Ovary (tissue), 9 donors: ENCODE measurements around the gene FUT1. TPM values are rescaled to one million over a fixed set of nuclear protein-coding genes. Genes with fewer than 3 reads are reported as not detected.

Experiments used
- DNase-seq, 5 donors: peaks; one replicate each; pipeline ENCODE4 v3.0.0-alpha.2; 2019 to 2020
- H3K27ac ChIP-seq, 2 donors: fragments of 200-600 bp; one replicate each; pipeline versions ENCODE4 v1.5.1 to v1.8.0; 2019 to 2022
- H3K27me3 ChIP-seq: fragments of 200-600 bp; one replicate; pipeline ENCODE4 v1.8.0; 2022
- H3K36me3 ChIP-seq: fragments of 200-600 bp; sonication (generic); one replicate; pipeline ENCODE4 v1.5.1; 2019
- H3K4me1 ChIP-seq: one replicate; pipeline ENCODE4 v1.8.1; 2013; ENCODE audit warnings: mild to moderate bottlenecking, moderate library complexity; ENCODE audit not compliant: insufficient read depth
- H3K4me3 ChIP-seq: fragments of 200-600 bp; sonication (generic); one replicate; pipeline ENCODE4 v1.5.1; 2017
- H3K9me3 ChIP-seq, 2 donors: fragments of 200-600 bp in 1 of 2; sonication (generic) in 1 of 2; one replicate each; pipeline versions ENCODE4 v1.5.1 to v1.8.1; 2013 to 2019; ENCODE audit warnings: mild to moderate bottlenecking in 1 of 2, moderate library complexity in 1 of 2
- CTCF ChIP-seq, 3 donors: fragments of 450-650 bp in 2 of 3; fragments of 200-600 bp in 1 of 3; IDR thresholded peaks; one replicate each; pipeline versions ENCODE4 v1.5.1 to v1.8.0; 2016 to 2022; ENCODE audit warnings: antibody characterized with exemption in 3 of 3, mild to moderate bottlenecking in 1 of 3
- EP300 ChIP-seq: sonication (generic); formaldehyde crosslinking; IDR thresholded peaks from one replicate; pipeline ENCODE4 v1.6.1; 2017; ENCODE audit warnings: antibody characterized with exemption
- POLR2A ChIP-seq: fragments of 450-650 bp; IDR thresholded peaks from one replicate; pipeline ENCODE4 v1.6.1; 2017; ENCODE audit warnings: antibody characterized with exemption, mild to moderate bottlenecking, moderate library complexity
- WGBS, 3 donors: extraction: QIAGEN DNeasy Blood & Tissue Kit in 1 of 3; methylation state at CpG; one replicate each; pipeline versions ENCODE4 v1.1.5 to v1.1.7; 2013 to 2017; 5-methylcytosine and 5-hydroxymethylcytosine counted together
- intact Hi-C, 4 donors: fragments of 100-400 bp; cut with DNase I; formaldehyde crosslinking; loops; one replicate each; pipeline versions ENCODE4 v1.11.0 to v1.15.1; 2022 to 2023
- polyA plus RNA-seq, 2 donors: library from polyadenylated mRNA; stranded (reverse); fragments of 200-250 nt in 1 of 2; fragments of 350-450 nt in 1 of 2; fragmentation: Illumina TruSeq in 1 of 2; extraction: RNeasy Lipid Tissue Mini Kit (QIAGEN cat#74804) in 1 of 2; gene quantifications; one replicate each; pipeline ENCODE4 v1.2.3, GENCODE V29; 2013 to 2014
- total RNA-seq, 7 donors: library from RNA; depleted of rRNA in 2 of 7; stranded (reverse); fragments of >200 nt in 2 of 7; fragmentation: NEBNext Ultra II Directional in 3 of 7; extraction: Animal tissue kit (Norgen Biotek cat#: 25700) in 3 of 7; gene quantifications; one replicate each; pipeline versions ENCODE4 v1.1.0 to v1.2.4, GENCODE V29; 2016 to 2023
- donor health status: DM: no; HTN: no; CAD: no; lungs with moderate emphysema.
- donor health status: DM: no; HTN: no; CAD: no.
- donor health status: Bipolar disorder and iron deficiency.
- donor health status: DM: yes; HTN: yes; CAD: no.
- donor health status: DM: no; HTN: no; CAD: no.
- donor health status: DM: yes; HTN: yes; CAD: no.

The FUT1 gene
- total and polyA plus RNA-seq, 9 donors: 0.48 to 4.0 (median 1.3) TPM

DNA sequence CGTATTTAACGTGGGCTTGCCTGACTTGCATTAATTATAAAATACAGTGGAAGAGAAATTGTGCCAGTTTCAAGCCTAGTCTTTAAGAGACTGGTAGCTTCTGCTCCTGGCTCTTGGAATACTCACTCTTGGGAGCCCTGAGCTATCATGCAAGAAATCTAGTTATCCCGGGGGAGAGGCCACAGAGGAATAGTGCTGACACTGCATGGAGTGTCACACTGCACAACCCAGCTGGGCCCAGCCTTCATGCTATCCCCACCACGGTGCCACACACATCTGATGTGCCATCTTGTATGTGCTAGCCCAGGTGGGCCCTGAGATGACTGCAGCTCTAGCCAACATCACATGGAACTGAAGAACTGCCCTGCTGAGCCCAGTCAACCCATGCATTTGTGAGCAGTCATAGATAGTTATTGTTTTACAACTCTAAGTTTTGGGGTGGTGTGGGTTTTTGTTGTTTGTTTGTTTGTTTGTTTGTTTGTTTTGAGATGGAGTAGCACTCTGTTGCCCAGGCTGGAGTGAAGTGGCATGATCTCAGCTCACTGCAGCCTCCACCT is 41.3 kb downstream of the FUT1 start:
- Histone ChIP-seq H3K36me3 (no peaks in the 10 kb centered on the region), H3K4me3 (no peak overlapping the region), H3K9me3 (no peaks in the 10 kb centered on the region), H3K4me1 (peaks cover 14% of the 10 kb centered on the region), H3K27ac (no peak overlapping the region), H3K27me3 (no peaks in the 10 kb centered on the region)
- intact Hi-C loops: loop anchor here in 2 of 4 donors (5.0 to 10.0 kb wide), 2 partner anchors 34 to 66 kb away; partner anchors contain the start of gene CA11 (in 1 of the 2)
- DNase-seq: no peak
- WGBS, 3 donors: 80 to 92% (median 81%) methylated on average over 4 of the region's 4 CpGs
- TF ChIP-seq EP300 (no peak), CTCF (IDR thresholded peaks at IDR 0.05) (no peak), POLR2A (no peak)

DNA sequence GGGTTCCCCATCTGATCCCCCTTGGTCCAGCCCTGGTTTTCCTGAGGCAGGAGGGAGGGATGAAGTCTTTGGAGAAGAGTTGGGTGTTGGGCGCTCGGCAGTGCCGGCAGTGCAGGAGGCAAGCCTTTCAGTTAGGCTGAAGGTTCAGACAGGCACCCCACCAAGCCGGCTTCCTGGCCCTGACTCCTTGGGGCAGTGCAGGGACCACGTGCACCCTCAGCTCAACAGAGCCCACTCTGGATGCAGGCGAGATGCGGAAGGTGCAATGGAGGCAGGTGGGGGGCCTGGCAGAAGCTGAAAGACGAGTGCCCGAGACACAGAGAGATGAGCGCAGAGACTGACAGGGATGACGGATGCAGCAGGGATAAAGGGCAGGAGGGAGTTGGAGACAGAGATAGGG is 44.0 kb downstream of the FUT1 start:
- no peak for DNase-seq
- TF ChIP-seq CTCF (IDR thresholded peaks at IDR 0.05) (no peak), POLR2A (no peak)
- H3K36me3 ChIP-seq: no peaks in the 10 kb centered on the region
- no peak overlapping the region for H3K4me3 ChIP-seq
- intact Hi-C loops: no loop called here
- no peaks in the 10 kb centered on the region for H3K27me3 ChIP-seq
- H3K9me3 ChIP-seq: no peaks in the 10 kb centered on the region
- WGBS, 3 donors: 45 to 51% (median 49%) methylated on average over 10 to 11 of the region's 11 CpGs
- H3K27ac ChIP-seq: no peak overlapping the region
- H3K4me1 ChIP-seq: peaks cover 5% of the 10 kb centered on the region

DNA sequence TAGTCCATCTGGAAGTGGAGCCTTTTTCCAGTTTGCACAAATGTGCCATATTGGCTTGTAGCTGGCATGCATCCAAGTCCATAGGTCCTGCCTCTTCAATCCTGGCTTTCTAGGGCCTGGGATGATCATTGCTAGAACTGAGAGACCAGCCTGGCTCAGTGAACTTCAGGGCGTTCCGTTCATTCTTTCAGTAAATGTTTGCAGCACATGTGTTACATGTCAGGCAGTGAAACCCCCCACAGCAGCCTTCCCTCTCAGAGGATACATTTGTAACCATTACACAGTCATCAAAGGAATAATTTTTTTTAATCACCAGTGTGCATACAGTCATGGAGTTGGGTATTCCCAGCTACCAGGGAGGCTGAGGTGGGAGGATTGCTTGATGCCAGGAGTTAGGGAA is 47.0 kb downstream of the FUT1 start:
- H3K4me1 ChIP-seq: no peaks in the 10 kb centered on the region
- intact Hi-C loops: no loop called here
- DNase-seq: no peak
- TF ChIP-seq POLR2A (no peak), EP300 (no peak), CTCF (IDR thresholded peaks at IDR 0.05) (no peak)
- H3K4me3 ChIP-seq: no peak overlapping the region
- WGBS, 3 donors: 49 to 80% (median 60%) methylated on average over 2 of the region's 2 CpGs
- H3K27me3 ChIP-seq: no peaks in the 10 kb centered on the region
- no peak overlapping the region for H3K27ac ChIP-seq
- H3K9me3 ChIP-seq: no peaks in the 10 kb centered on the region
- H3K36me3 ChIP-seq: no peaks in the 10 kb centered on the region

- no peak for DNase-seq
- no peak overlapping the region for H3K4me3 ChIP-seq
- intact Hi-C loops: no loop called here
- no peak overlapping the region for H3K27ac ChIP-seq
- H3K36me3 ChIP-seq: no peaks in the 10 kb centered on the region
- WGBS, 3 donors: 86 to 90% (median 88%) methylated on average over 23 of the region's 23 CpGs
- H3K27me3 ChIP-seq: no peaks in the 10 kb centered on the region
- no peaks in the 10 kb centered on the region for H3K4me1 ChIP-seq
- TF ChIP-seq CTCF (IDR thresholded peaks at IDR 0.05) (no peak), POLR2A (no peak), EP300 (no peak)
- H3K9me3 ChIP-seq: no peaks in the 10 kb centered on the region
These were observed 49.1 kb downstream of the FUT1 start for GRCh38 chr19:48703316-48703715.
